HL-60 (cell line): ENCODE data around the gene WDR90.

Source experiments
- CTCF ChIP-seq: IDR thresholded peaks from one replicate; pipeline ENCODE4 v1.5.1; 2011; ENCODE audit warnings: low read length, control low read depth, inconsistent platforms; ENCODE audit not compliant: insufficient read depth
- GABPA ChIP-seq: IDR thresholded peaks from 2 replicates; pipeline ENCODE4 v1.6.1; 2012; ENCODE audit warnings: low read depth
- POLR2AphosphoS5 ChIP-seq: IDR thresholded peaks from 2 replicates; pipeline ENCODE4 v1.6.1; 2012; ENCODE audit warnings: low read depth
- REST ChIP-seq: IDR thresholded peaks from 2 replicates; pipeline ENCODE4 v1.6.1; 2012; ENCODE audit warnings: low read depth; ENCODE audit not compliant: insufficient replicate concordance
- SPI1 ChIP-seq: IDR thresholded peaks from 2 replicates; pipeline ENCODE4 v1.6.1; 2012; ENCODE audit warnings: low read depth, mild to moderate bottlenecking, borderline replicate concordance

- TF ChIP-seq CTCF (no peak), POLR2AphosphoS5 (no peak), REST (no peak), GABPA (no peak), SPI1 (no peak)
Measured at GRCh38 chr16:708019-708418, 58.9 kb downstream of the WDR90 start.
